Mesodermal cell (in vitro differentiated cells): ENCODE data around the gene ESRRG.

Experiments used
- H3K27ac ChIP-seq: 2 replicates; pipeline ENCODE4 v1.7.0; 2013; ENCODE audit warnings: mild to moderate bottlenecking, low read depth, low read length, moderate library complexity; ENCODE audit not compliant: severe bottlenecking
- H3K36me3 ChIP-seq: 2 replicates; pipeline ENCODE4 v1.7.1; 2013; ENCODE audit warnings: mild to moderate bottlenecking, low read length, moderate library complexity; ENCODE audit not compliant: control insufficient read depth, insufficient read depth
- H3K4me1 ChIP-seq: one replicate; pipeline ENCODE4 v1.7.1; 2013; ENCODE audit warnings: mild to moderate bottlenecking, low read length; ENCODE audit not compliant: insufficient read depth, control insufficient read depth, poor library complexity, severe bottlenecking
- H3K4me3 ChIP-seq: 2 replicates; pipeline ENCODE4 v1.7.0; 2013; ENCODE audit warnings: low read length, control low read depth, mild to moderate bottlenecking; ENCODE audit not compliant: insufficient read depth, poor library complexity, severe bottlenecking; ENCODE audit errors: extremely low read depth
- H3K9me3 ChIP-seq: 2 replicates; pipeline ENCODE4 v1.7.1; 2013; ENCODE audit warnings: mild to moderate bottlenecking, low read length, moderate library complexity; ENCODE audit not compliant: control insufficient read depth
- WGBS, 2 experiments: methylation state at CpG; one replicate each; pipeline ENCODE4 v1.1.5; 2013; ENCODE audit warnings: missing lambda C conversion rate in 2 of 2; ENCODE audit not compliant: insufficient coverage in 2 of 2; 5-methylcytosine and 5-hydroxymethylcytosine counted together

ESRRG gene

DNA sequence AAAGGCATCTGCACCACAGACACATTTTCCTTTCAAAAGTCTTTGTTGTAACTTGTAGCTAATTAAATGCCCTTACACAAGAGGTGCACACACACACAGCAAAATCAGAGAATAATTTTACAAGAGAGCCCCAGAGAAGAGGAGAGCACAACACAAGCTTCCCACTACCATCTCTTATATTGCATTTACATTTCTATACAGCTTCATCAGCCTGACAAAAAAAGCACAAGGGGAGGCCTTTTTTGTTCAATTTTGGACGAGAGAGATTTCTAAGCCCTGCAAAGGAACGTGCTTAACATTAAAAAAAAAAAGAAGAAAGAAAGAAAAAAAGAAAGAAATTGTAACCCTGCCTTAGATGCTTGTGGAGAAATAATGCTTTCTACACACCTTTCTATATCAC, 17.1 kb upstream of the ESRRG start:
- H3K4me3 ChIP-seq, result no peak overlapping the region
- WGBS, 2 experiments, result no CpG with 5 or more reads among the region's 2 CpGs
- no peaks in the 10 kb centered on the region for H3K36me3 ChIP-seq
- no peak overlapping the region for H3K27ac ChIP-seq
- no peaks in the 10 kb centered on the region for H3K4me1 ChIP-seq
- H3K9me3 ChIP-seq, result no peaks in the 10 kb centered on the region

DNA sequence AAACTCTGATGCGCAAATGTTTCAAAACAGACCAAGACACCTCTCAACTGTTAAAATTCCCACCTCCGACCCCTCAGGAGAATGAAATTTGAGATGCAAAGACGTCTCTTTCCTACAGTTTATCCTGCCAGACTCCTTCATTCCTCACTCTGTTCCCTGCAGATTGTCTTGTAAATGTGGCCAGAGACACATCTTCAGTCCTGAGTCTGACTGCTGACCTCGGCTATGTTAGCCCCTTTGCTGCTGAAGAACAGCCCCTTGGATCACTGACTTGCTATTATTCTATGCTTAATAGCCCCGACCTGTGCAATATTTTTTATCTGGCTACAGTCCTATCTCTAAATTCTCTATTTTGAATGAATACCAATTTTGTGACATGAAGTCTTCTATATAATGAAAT, 16.6 kb upstream of the ESRRG start:
- H3K4me1 ChIP-seq, result no peaks in the 10 kb centered on the region
- no peak overlapping the region for H3K27ac ChIP-seq
- H3K4me3 ChIP-seq, result no peak overlapping the region
- 16 to 20% methylated on average over 4 of the region's 5 CpGs for WGBS, 2 experiments
- no peaks in the 10 kb centered on the region for H3K9me3 ChIP-seq
- H3K36me3 ChIP-seq, result no peaks in the 10 kb centered on the region

DNA sequence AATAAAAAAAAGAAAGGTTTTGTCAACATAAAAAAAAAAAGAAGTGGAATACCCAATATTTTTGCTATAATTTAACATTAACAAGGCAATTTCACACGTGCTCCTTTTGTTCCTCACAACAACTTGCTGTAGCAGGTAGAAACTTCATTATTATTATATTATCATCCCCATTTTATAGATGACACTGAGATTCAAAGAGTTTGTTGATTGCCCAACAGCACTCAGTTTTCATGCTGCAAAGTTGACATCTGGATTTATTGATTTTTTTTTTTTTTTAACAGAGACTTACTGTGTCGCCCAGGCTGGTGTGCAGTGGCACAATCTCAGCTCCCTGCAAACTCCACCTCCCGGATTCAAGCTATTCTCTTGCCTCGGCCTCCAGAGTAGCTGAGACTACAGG, 8.9 kb upstream of the ESRRG start:
- no peaks in the 10 kb centered on the region for H3K9me3 ChIP-seq
- 85% methylated on average over 3 of the region's 4 CpGs for WGBS, 2 experiments
- H3K4me1 ChIP-seq, result no peaks in the 10 kb centered on the region
- no peaks in the 10 kb centered on the region for H3K36me3 ChIP-seq
- no peak overlapping the region for H3K27ac ChIP-seq
- H3K4me3 ChIP-seq, result no peak overlapping the region

DNA sequence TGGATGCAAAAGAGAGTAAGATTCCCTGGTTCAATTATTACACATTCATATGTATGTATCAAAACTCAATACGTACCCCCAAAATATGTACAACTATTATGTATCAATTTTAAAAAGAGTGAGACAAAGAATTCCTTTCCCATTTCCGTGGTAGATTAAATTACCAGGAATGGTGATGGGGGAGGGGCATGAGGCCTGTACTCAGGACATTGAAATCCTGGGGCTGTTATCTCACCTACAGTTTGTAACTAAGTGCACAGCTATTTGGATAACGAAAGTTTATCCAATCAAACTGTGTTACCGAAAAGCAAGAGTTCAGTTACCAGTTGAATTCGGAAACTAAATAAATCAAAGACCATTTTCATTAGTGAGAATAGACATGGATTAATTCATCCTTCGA, 8.3 kb upstream of the ESRRG start:
- H3K4me3 ChIP-seq, result no peak overlapping the region
- H3K36me3 ChIP-seq, result no peaks in the 10 kb centered on the region
- WGBS, 2 experiments, result no CpG with 5 or more reads among the region's 6 CpGs
- no peak overlapping the region for H3K27ac ChIP-seq
- no peaks in the 10 kb centered on the region for H3K4me1 ChIP-seq
- H3K9me3 ChIP-seq, result no peaks in the 10 kb centered on the region

DNA sequence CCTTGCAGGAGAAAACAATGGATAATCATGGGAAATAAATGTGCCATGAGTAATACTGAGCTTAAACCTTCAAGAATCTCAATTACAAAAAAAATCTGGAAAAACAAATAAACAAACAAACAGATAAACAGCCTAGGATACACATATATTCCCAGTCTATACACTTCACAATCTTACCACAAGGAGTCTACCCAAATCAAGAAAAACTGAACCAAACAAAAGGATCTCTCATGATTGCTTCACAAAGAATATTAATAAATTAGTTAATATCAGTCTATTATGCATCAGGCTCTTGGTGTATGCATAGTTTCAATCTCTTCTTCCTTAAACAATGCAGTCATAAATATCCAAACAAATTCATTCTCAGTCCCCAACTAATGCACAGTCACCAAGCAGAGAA, 3.2 kb upstream of the ESRRG start:
- Histone ChIP-seq H3K4me3 (no peak overlapping the region), H3K36me3 (no peaks in the 10 kb centered on the region), H3K27ac (no peak overlapping the region), H3K9me3 (no peaks in the 10 kb centered on the region), H3K4me1 (no peaks in the 10 kb centered on the region)

DNA sequence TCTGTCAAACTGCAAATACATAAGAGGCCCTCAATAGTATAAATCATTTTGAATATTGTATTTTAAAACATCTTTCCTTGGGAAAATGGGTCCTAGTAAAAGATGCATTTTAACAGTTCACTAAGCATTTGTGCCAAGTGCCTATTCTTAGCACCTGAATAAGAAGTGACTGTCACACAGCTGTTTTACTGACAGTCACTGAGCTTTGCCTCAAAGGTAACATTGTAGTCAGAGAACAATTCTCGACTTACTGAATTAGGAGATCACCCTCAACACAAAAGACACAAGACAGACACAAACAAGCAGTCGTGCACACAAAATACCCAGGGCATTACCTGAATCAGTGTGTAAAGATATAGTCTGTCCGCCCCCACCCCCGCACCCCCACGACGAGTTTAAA, 408 bp downstream of the ESRRG start:
- Histone ChIP-seq H3K36me3 (no peaks in the 10 kb centered on the region), H3K27ac (no peak overlapping the region), H3K4me1 (no peaks in the 10 kb centered on the region), H3K9me3 (no peaks in the 10 kb centered on the region), H3K4me3 (peak overlapping the region; percentile 46)
- WGBS, 2 experiments, result 0% methylated on average over 2 of the region's 6 CpGs; no CpG with 5 or more reads in 1 of the 2 experiments

DNA sequence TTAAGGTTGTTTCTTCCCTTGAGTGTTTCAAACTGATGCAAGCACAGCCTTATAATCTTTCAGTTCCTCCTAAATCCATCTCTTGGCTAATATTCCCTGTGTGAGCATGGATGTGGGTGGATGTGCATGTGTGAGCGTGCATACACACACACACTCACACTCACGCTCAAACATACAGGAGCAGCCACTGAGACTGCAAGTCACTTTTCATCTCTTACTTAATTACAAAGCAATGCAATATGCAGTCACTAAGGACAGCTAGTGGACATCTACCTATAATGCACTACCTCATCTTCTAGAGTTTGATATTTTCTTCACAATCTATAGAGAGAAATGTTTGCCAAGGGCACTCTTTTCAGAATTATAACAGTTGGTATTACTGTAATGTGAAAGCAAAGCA, 1.4 kb downstream of the ESRRG start:
- H3K9me3 ChIP-seq, result no peaks in the 10 kb centered on the region
- no CpG with 5 or more reads among the region's 2 CpGs for WGBS, 2 experiments
- no peaks in the 10 kb centered on the region for H3K36me3 ChIP-seq
- no peaks in the 10 kb centered on the region for H3K4me1 ChIP-seq
- no peak overlapping the region for H3K4me3 ChIP-seq
- no peak overlapping the region for H3K27ac ChIP-seq

DNA sequence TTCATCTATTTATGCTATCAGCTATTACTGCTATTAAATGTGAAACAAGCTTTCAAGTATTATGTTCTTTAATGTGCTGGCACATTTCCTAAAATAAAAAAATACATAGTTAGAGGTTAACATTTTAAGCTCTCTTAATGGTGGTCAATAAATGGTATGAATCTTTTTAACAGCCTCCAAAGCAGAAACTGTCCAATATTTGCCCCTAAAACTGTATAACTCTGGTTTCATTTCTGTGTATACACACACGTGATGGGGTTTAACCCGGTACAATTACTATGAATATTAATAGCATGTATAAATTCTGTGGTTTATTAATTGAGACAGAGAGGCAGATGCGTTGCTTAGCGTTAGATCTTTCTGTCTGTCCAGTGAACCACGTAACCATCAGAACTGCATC, 2.2 kb downstream of the ESRRG start:
- 100% methylated on average over 2 of the region's 5 CpGs; no CpG with 5 or more reads in 1 of the 2 experiments for WGBS, 2 experiments
- Histone ChIP-seq H3K4me1 (no peaks in the 10 kb centered on the region), H3K36me3 (no peaks in the 10 kb centered on the region), H3K27ac (no peak overlapping the region), H3K9me3 (no peaks in the 10 kb centered on the region), H3K4me3 (no peak overlapping the region)

DNA sequence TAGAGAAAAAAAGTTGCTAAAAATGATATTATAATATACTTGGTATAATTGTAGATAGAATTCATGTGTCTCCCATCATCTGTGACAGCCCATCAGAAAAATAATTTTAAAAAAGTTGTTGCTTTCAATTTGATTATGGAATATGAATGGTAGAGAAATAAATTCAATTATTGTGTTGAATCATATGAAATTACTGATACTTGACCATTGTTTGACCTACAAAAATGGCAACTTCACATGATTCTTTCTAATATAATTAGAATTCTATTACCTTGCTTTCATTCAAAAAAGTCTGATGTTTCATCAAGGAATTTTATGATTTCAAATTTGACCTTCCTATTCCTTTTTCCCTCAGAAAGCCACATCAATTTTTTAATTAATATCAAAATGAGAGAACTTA, 11.5 kb downstream of the ESRRG start:
- Histone ChIP-seq H3K36me3 (no peaks in the 10 kb centered on the region), H3K27ac (no peak overlapping the region), H3K4me3 (no peak overlapping the region), H3K9me3 (no peaks in the 10 kb centered on the region), H3K4me1 (no peaks in the 10 kb centered on the region)

DNA sequence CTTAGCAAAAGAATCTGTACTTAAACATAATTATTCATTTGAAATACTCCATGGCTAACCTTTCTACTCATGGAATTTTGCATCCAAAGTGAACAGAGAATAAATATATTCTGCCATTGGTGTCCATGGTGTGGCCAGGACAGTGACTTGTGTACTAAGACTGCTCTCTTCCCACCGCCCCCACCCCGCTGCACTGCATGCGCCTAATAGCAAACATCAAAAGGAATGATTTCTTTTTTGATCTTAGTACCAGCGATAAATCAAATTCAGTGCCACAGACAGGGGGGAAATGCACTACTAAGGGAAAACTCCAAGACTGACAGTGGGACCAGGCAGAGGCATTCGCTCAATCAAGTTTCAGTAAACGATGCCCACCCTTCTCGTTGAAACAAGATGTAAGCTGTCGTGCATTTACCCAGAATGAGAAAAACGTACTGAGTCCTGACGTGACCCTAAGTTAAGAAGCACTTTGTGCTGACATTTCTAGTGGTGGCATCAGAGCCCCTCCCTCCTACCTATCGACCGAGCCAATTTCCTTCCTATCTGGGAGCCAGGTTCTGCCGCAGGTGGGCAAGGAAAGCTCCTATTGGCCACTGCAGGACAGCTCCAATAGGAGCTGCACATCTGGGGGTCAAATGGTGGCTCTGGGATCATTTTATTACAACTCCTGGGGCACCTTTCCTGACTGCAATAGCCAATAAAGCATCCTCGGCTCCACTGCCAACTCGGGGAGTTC, 12.5 kb downstream of the ESRRG start:
- peaks cover 6% of the 10 kb centered on the region for H3K4me1 ChIP-seq

DNA sequence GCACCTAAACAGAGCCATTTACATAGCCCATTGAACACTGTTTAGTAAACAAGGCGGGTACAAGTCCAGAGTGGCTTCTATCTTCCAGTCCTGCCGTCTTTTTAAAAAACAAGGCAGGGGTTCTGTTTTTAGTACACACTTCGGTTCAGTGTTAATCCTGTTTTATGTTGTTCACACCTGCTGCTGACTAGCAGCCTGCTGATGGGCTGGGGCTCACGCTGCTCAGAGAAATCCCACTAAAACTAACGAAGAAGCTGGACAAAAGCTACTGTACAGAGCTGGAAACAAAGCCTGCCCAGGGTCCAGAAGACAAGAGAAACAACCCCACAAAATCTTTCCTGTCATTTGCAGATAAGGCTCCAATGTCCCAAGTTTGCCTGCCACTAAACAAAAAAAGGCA, 13.2 kb downstream of the ESRRG start:
- Histone ChIP-seq H3K4me3 (no peak overlapping the region), H3K27ac (no peak overlapping the region), H3K4me1 (peaks cover 6% of the 10 kb centered on the region), H3K9me3 (no peaks in the 10 kb centered on the region), H3K36me3 (no peaks in the 10 kb centered on the region)
- 73 to 87% methylated on average over 5 of the region's 5 CpGs for WGBS, 2 experiments

More for the DNA sequence above, 12.5 kb downstream of the ESRRG start:
- WGBS, 2 experiments, result 92 to 95% methylated on average over 13 to 15 of the region's 15 CpGs
- no peaks in the 10 kb centered on the region for H3K9me3 ChIP-seq
- H3K36me3 ChIP-seq, result no peaks in the 10 kb centered on the region
- no peak overlapping the region for H3K4me3 ChIP-seq
- H3K27ac ChIP-seq, result no peak overlapping the region
